Ovary (tissue), 9 donors: ENCODE measurements around the gene USP48. TPM values are rescaled to one million over a fixed set of nuclear protein-coding genes. Genes with fewer than 3 reads are reported as not detected.

Experiments
- DNase-seq, 5 donors: peaks; one replicate each; pipeline ENCODE4 v3.0.0-alpha.2; 2019 to 2020
- H3K27ac ChIP-seq, 2 donors: fragments of 200-600 bp; one replicate each; pipeline versions ENCODE4 v1.5.1 to v1.8.0; 2019 to 2022
- H3K27me3 ChIP-seq: fragments of 200-600 bp; one replicate; pipeline ENCODE4 v1.8.0; 2022
- H3K36me3 ChIP-seq: fragments of 200-600 bp; sonication (generic); one replicate; pipeline ENCODE4 v1.5.1; 2019
- H3K4me1 ChIP-seq: one replicate; pipeline ENCODE4 v1.8.1; 2013; ENCODE audit warnings: mild to moderate bottlenecking, moderate library complexity; ENCODE audit not compliant: insufficient read depth
- H3K4me3 ChIP-seq: fragments of 200-600 bp; sonication (generic); one replicate; pipeline ENCODE4 v1.5.1; 2017
- H3K9me3 ChIP-seq, 2 donors: fragments of 200-600 bp in 1 of 2; sonication (generic) in 1 of 2; one replicate each; pipeline versions ENCODE4 v1.5.1 to v1.8.1; 2013 to 2019; ENCODE audit warnings: mild to moderate bottlenecking in 1 of 2, moderate library complexity in 1 of 2
- CTCF ChIP-seq, 3 donors: fragments of 450-650 bp in 2 of 3; fragments of 200-600 bp in 1 of 3; IDR thresholded peaks; one replicate each; pipeline versions ENCODE4 v1.5.1 to v1.8.0; 2016 to 2022; ENCODE audit warnings: antibody characterized with exemption in 3 of 3, mild to moderate bottlenecking in 1 of 3
- EP300 ChIP-seq: sonication (generic); formaldehyde crosslinking; IDR thresholded peaks from one replicate; pipeline ENCODE4 v1.6.1; 2017; ENCODE audit warnings: antibody characterized with exemption
- POLR2A ChIP-seq: fragments of 450-650 bp; IDR thresholded peaks from one replicate; pipeline ENCODE4 v1.6.1; 2017; ENCODE audit warnings: antibody characterized with exemption, mild to moderate bottlenecking, moderate library complexity
- WGBS, 3 donors: extraction: QIAGEN DNeasy Blood & Tissue Kit in 1 of 3; methylation state at CpG; one replicate each; pipeline versions ENCODE4 v1.1.5 to v1.1.7; 2013 to 2017; 5-methylcytosine and 5-hydroxymethylcytosine counted together
- intact Hi-C, 4 donors: fragments of 100-400 bp; cut with DNase I; formaldehyde crosslinking; loops; one replicate each; pipeline versions ENCODE4 v1.11.0 to v1.15.1; 2022 to 2023
- polyA plus RNA-seq, 2 donors: library from polyadenylated mRNA; stranded (reverse); fragments of 200-250 nt in 1 of 2; fragments of 350-450 nt in 1 of 2; fragmentation: Illumina TruSeq in 1 of 2; extraction: RNeasy Lipid Tissue Mini Kit (QIAGEN cat#74804) in 1 of 2; gene quantifications; one replicate each; pipeline ENCODE4 v1.2.3, GENCODE V29; 2013 to 2014
- total RNA-seq, 7 donors: library from RNA; depleted of rRNA in 2 of 7; stranded (reverse); fragments of >200 nt in 2 of 7; fragmentation: NEBNext Ultra II Directional in 3 of 7; extraction: Animal tissue kit (Norgen Biotek cat#: 25700) in 3 of 7; gene quantifications; one replicate each; pipeline versions ENCODE4 v1.1.0 to v1.2.4, GENCODE V29; 2016 to 2023
- donor health status: DM: no; HTN: no; CAD: no; lungs with moderate emphysema.
- donor health status: DM: no; HTN: no; CAD: no.
- donor health status: Bipolar disorder and iron deficiency.
- donor health status: DM: yes; HTN: yes; CAD: no.
- donor health status: DM: no; HTN: no; CAD: no.
- donor health status: DM: yes; HTN: yes; CAD: no.

Gene USP48
- total and polyA plus RNA-seq, 9 donors, result 25.2 to 87.1 (median 60.6) TPM

DNA sequence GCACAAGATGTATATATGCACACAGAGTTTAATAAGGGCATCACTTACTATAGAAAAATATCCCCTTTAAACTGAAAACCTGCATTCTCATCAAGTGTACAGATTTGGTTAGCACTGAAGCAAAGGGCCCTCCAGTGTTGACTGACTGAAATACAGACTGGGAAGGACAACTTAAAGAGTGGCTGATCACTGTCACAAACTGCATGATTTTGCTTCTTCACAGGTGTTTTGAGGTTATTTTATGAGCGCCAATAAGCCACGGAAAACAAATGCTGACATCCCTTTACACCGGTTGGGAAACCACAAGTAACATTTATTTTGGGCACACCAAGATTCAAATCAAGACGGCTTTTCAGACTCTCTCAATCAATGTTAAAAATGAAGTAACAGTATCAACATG, 82.9 kb downstream of the USP48 start:
- intact Hi-C loops, result no loop called here
- WGBS, 3 donors, result 93 to 97% (median 95%) methylated on average over 4 of the region's 4 CpGs
- H3K4me3 ChIP-seq, result no peak overlapping the region
- DNase-seq, result no peak
- no peaks in the 10 kb centered on the region for H3K4me1 ChIP-seq
- H3K9me3 ChIP-seq, result no peaks in the 10 kb centered on the region
- no peaks in the 10 kb centered on the region for H3K27me3 ChIP-seq
- no peak for TF ChIP-seq POLR2A
- no peak for TF ChIP-seq CTCF (IDR thresholded peaks at IDR 0.05)
- TF ChIP-seq EP300, result no peak
- no peaks in the 10 kb centered on the region for H3K36me3 ChIP-seq
- no peak overlapping the region for H3K27ac ChIP-seq

- H3K4me3 ChIP-seq, result no peak overlapping the region
- TF ChIP-seq CTCF (IDR thresholded peaks at IDR 0.05) (no peak), EP300 (no peak), POLR2A (no peak)
- no peak overlapping the region for H3K27ac ChIP-seq
- H3K9me3 ChIP-seq, result no peaks in the 10 kb centered on the region
- 92 to 95% (median 94%) methylated on average over 6 of the region's 6 CpGs for WGBS, 3 donors
- H3K4me1 ChIP-seq, result no peaks in the 10 kb centered on the region
- DNase-seq, result no peak
- intact Hi-C loops, result no loop called here
- no peaks in the 10 kb centered on the region for H3K36me3 ChIP-seq
- H3K27me3 ChIP-seq, result no peaks in the 10 kb centered on the region
Measured at GRCh38 chr1:21696931-21697330, 86.0 kb downstream of the USP48 start.

DNA sequence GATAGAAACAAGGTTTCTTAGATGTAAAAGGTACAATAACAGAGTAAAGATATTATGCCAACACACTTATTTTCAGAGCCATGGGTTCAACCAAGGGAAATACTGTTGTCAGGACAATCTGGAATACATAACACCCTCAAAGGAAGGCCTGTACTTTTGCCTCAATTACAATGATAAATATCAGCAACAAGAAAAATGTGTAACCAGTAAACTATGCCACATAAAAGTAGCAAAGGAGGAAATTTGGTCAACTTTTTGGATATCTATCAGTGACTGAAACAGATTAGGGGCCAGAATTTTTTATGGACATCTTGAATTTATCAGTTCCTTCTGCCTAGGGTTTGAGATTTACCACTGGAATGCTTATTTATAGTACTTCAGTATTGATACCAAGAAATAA, 89.2 kb downstream of the USP48 start:
- Histone ChIP-seq H3K36me3 (no peaks in the 10 kb centered on the region), H3K9me3 (no peaks in the 10 kb centered on the region), H3K4me3 (no peak overlapping the region), H3K4me1 (no peaks in the 10 kb centered on the region), H3K27ac (no peak overlapping the region), H3K27me3 (no peaks in the 10 kb centered on the region)
- no peak for TF ChIP-seq POLR2A
- no peak for TF ChIP-seq CTCF (IDR thresholded peaks at IDR 0.05)
- TF ChIP-seq EP300, result no peak
- no peak for DNase-seq
- intact Hi-C loops, result no loop called here

DNA sequence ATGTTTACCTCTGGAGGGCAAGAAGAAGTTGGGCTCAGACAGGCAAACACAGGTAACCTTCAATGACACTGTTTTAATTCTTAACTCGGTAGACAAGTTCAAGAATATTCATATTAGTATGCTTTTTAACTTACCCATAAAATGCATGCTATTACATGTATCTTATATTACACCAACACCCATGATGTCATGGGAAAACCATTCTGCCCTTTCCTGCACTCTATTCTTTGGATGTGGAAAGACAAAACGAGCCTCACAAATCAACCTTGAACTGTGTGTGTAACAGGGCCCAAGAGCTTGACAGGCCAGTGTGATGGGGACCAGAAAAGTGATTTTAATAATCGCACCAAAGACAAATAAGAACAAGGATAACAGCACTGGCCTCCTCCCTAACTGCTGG, 91.2 kb downstream of the USP48 start:
- intact Hi-C loops, result no loop called here
- 39 to 51% (median 47%) methylated on average over 3 of the region's 3 CpGs for WGBS, 3 donors
- Histone ChIP-seq H3K27ac (no peak overlapping the region), H3K4me3 (no peak overlapping the region), H3K4me1 (no peaks in the 10 kb centered on the region), H3K27me3 (no peaks in the 10 kb centered on the region), H3K36me3 (no peaks in the 10 kb centered on the region), H3K9me3 (no peaks in the 10 kb centered on the region)
- TF ChIP-seq EP300, result no peak
- TF ChIP-seq POLR2A, result no peak
- no peak for TF ChIP-seq CTCF (IDR thresholded peaks at IDR 0.05)
- no peak for DNase-seq
